ENCODE measurements around the gene UTP4.
"Not testable (repeated sequence)": the region's sequence is repeated elsewhere in the genome, so short reads cannot be mapped to it uniquely, and the experiment has no call there.

- not testable (repeated sequence) for TF ChIP-seq CTCF (IDR thresholded peaks at IDR 0.05); POLR2AphosphoS5 (IDR thresholded peaks at IDR 0.05; ENCODE audit: low read depth, low read length)
Measured at GRCh38 chr16:69126801-69127200, 5.6 kb upstream of the UTP4 start.

Data from Panc1 (cell line).